PC-9 (cell line): Measurements from ENCODE around the gene MYOC. TPM values are rescaled to one million over a fixed set of nuclear protein-coding genes. Genes with fewer than 3 reads are reported as not detected.

Source experiments
- BruUV-seq: library from RNA; stranded (reverse); fragments of 400-500 nt; replicated peaks from 2 replicates; lab custom pipeline; 2021; lab: Mats Ljungman, UMichigan
- CTCF ChIA-PET: fragments of 300-600 bp; sonication (Branson Sonifier 250); formaldehyde crosslinking; loops from one replicate; lab custom pipeline; 2022; ENCODE audit warnings: antibody characterized with exemption; lab: Charles Lee
- POLR2A ChIA-PET: fragments of 300-600 bp; sonication (Branson Sonifier 250); formaldehyde crosslinking; loops from one replicate; lab custom pipeline; 2022; ENCODE audit warnings: antibody characterized with exemption; ENCODE audit not compliant: unreplicated experiment; lab: Charles Lee
- DNase-seq, 2 experiments: peaks; one replicate each; pipeline versions ENCODE4 v3.0.0 to v3.0.0-alpha.2; 2015 to 2022; ENCODE audit warnings: mixed read lengths in 1 of 2
- H2AFZ ChIP-seq: fragments of 200-600 bp; sonication (generic); 2 replicates; pipeline ENCODE4 v1.8.1; 2017; ENCODE audit warnings: antibody characterized with exemption
- H3F3A ChIP-seq: fragments of 200-600 bp; sonication (generic); 2 replicates; pipeline ENCODE4 v1.8.1; 2017; ENCODE audit warnings: antibody characterized with exemption, mild to moderate bottlenecking, low read depth; ENCODE audit not compliant: insufficient read depth
- H3K27ac ChIP-seq: fragments of 200-600 bp; sonication (generic); 2 replicates; pipeline ENCODE4 v1.6.1; 2016; ENCODE audit warnings: mixed run types
- H3K27me3 ChIP-seq: fragments of 200-600 bp; sonication (generic); 2 replicates; pipeline ENCODE4 v1.6.1; 2016; ENCODE audit warnings: low read depth, mixed run types; ENCODE audit not compliant: insufficient read depth
- H3K36me3 ChIP-seq: fragments of 200-600 bp; sonication (generic); 2 replicates; pipeline ENCODE4 v1.6.1; 2016; ENCODE audit warnings: low read depth, mixed run types
- H3K4me1 ChIP-seq: fragments of 200-600 bp; sonication (generic); replicated peaks from 2 replicates; pipeline ENCODE4 v1.6.1; 2016; ENCODE audit warnings: mixed run types; ENCODE audit not compliant: insufficient read depth
- H3K4me2 ChIP-seq: fragments of 200-600 bp; sonication (generic); 2 replicates; pipeline ENCODE4 v1.6.1; 2017; ENCODE audit warnings: mixed run types
- H3K4me3 ChIP-seq: fragments of 200-600 bp; sonication (generic); 2 replicates; pipeline ENCODE4 v1.6.1; 2016; ENCODE audit warnings: mixed run types
- H3K79me2 ChIP-seq: fragments of 200-600 bp; sonication (generic); 2 replicates; pipeline ENCODE4 v1.6.1; 2017; ENCODE audit warnings: low read depth, mixed run types
- H3K9me2 ChIP-seq: fragments of 200-600 bp; sonication (generic); 2 replicates; pipeline ENCODE4 v1.8.1; 2017; ENCODE audit warnings: mild to moderate bottlenecking; ENCODE audit not compliant: insufficient read depth
- H3K9me3 ChIP-seq: fragments of 200-600 bp; sonication (generic); 2 replicates; pipeline ENCODE4 v1.8.1; 2016; ENCODE audit warnings: low read depth; ENCODE audit not compliant: insufficient read depth
- H4K20me1 ChIP-seq: fragments of 200-600 bp; sonication (generic); 2 replicates; pipeline ENCODE4 v1.8.1; 2017; ENCODE audit not compliant: insufficient read depth
- EZH2 ChIP-seq: fragments of 200-600 bp; sonication (generic); IDR thresholded peaks from 2 replicates; pipeline ENCODE4 v1.8.0; 2017; ENCODE audit warnings: antibody characterized with exemption, low read depth
- intact Hi-C: fragments of 100-400 bp; cut with micrococcal nuclease; formaldehyde crosslinking; loops from one replicate; pipeline ENCODE4 v1.10.0; 2022; ENCODE audit not compliant: unreplicated experiment
- total RNA-seq: library from RNA; stranded (reverse); gene quantifications from 2 replicates; pipeline ENCODE4 v1.2.3, GENCODE V29; 2021
- TF ChIP-seq, protein P1 (sequence below): fragments of 200-600 bp; sonication (generic); conservative IDR thresholded peaks from 2 replicates; pipeline ENCODE4 v1.6.1; 2017; ENCODE audit warnings: mixed run types, antibody characterized with exemption, mild to moderate bottlenecking, moderate library complexity

Gene MYOC
- total RNA-seq, 1 experiment from 2014 or later = not detected

DNA sequence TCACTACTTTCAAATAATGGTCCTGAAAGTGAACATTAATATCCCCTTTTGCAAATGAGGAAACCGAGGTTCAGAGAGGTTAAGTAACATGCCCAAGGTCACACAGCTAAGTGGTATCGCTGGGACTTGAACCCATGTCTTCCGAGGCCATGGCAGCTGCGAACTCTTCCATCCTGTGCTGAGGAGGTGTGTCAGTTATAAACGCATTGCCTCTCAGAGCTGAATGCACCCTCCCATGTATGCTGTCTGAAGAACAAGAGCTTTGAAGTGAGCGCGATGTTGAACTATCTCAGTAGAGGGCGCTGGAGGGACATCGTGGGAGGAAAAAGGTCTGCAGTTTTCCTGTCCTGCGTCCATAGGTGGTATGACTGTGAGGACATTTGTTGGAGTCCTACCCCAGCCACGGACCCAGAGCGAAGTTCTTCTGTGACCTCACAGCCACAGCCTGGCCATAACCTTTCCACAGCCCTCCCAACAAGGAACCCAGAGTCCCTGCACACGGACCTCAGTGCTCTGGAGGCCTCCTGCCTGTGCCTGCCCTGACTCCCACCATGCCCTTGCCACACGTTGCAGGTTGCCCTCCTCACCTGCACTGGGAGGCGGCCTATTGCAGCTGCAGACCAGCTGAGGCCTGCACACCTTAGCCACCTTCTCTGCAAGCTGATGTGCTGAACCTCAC lies 7.5 kb downstream of the MYOC start:
- no peak overlapping the region for H3K27ac ChIP-seq

DNA sequence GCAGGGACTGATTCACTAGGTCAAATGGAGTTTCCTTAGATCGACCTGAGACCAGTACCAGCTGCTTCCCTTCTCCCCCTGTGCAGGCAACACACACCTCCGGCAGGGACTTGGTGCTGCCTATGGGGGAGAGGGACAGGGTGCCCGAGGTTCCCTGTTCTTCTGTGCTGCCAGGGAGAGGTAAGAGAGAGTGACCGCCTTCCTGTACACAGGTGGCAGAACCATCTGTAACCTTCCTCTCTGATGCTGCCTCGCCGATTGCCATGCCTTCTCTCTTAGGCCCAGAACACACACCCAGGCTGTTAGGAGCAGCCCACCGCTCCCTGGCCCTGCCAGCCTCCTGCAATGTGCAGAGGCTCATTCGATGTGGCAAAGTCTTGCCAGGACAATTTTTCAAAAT lies 9.3 kb downstream of the MYOC start:
- H3F3A ChIP-seq = no peaks in the 10 kb centered on the region
- no peak overlapping the region for H3K4me2 ChIP-seq
- ChIA-PET CTCF (no interaction called here), POLR2A (no interaction called here)
- no peak for TF ChIP-seq EZH2
- TF ChIP-seq, protein P1, sequence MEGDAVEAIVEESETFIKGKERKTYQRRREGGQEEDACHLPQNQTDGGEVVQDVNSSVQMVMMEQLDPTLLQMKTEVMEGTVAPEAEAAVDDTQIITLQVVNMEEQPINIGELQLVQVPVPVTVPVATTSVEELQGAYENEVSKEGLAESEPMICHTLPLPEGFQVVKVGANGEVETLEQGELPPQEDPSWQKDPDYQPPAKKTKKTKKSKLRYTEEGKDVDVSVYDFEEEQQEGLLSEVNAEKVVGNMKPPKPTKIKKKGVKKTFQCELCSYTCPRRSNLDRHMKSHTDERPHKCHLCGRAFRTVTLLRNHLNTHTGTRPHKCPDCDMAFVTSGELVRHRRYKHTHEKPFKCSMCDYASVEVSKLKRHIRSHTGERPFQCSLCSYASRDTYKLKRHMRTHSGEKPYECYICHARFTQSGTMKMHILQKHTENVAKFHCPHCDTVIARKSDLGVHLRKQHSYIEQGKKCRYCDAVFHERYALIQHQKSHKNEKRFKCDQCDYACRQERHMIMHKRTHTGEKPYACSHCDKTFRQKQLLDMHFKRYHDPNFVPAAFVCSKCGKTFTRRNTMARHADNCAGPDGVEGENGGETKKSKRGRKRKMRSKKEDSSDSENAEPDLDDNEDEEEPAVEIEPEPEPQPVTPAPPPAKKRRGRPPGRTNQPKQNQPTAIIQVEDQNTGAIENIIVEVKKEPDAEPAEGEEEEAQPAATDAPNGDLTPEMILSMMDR = no peak
- no peaks in the 10 kb centered on the region for H3K27me3 ChIP-seq
- intact Hi-C loops = loop anchor here (10.0 kb wide), 1 partner anchor 772 kb away; no protein-coding TSS in a partner anchor
- H3K79me2 ChIP-seq = no peaks in the 10 kb centered on the region
- H3K9me3 ChIP-seq = no peaks in the 10 kb centered on the region
- H3K27ac ChIP-seq = no peak overlapping the region
- DNase-seq = no peak
- H3K4me3 ChIP-seq = no peak overlapping the region
- no peaks in the 10 kb centered on the region for H4K20me1 ChIP-seq
- no peaks in the 10 kb centered on the region for H3K36me3 ChIP-seq
- H3K9me2 ChIP-seq = no peaks in the 10 kb centered on the region
- BruUV-seq = no TSS peak
- no peak overlapping the region for H2AFZ ChIP-seq
- H3K4me1 ChIP-seq = no peaks in the 10 kb centered on the region

More for the DNA sequence above, 7.5 kb downstream of the MYOC start:
- no peaks in the 10 kb centered on the region for H3K9me2 ChIP-seq
- H3K36me3 ChIP-seq = no peaks in the 10 kb centered on the region
- H4K20me1 ChIP-seq = no peaks in the 10 kb centered on the region
- H3K4me2 ChIP-seq = peak overlapping the region; percentile 63
- no TSS peak for BruUV-seq
- POLR2A ChIA-PET = interaction anchor here (0.6 to 1.0 kb wide), 2 partner anchors 71 to 336 kb away, joined by 5 to 10 read pairs; no protein-coding TSS in a partner anchor
- CTCF ChIA-PET = interaction anchor here (0.5 to 2.3 kb wide), 10 partner anchors 10 to 755 kb away, joined by 3 to 17 read pairs (median 4); no protein-coding TSS in a partner anchor
- no peaks in the 10 kb centered on the region for H3K27me3 ChIP-seq
- intact Hi-C loops = loop anchor here (1.0 to 10.0 kb wide), 6 partner anchors 71 to 770 kb away; partner anchors contain the start of gene METTL13
- H3F3A ChIP-seq = no peaks in the 10 kb centered on the region
- no peaks in the 10 kb centered on the region for H3K4me1 ChIP-seq
- TF ChIP-seq, protein P1 = peak; percentile 86
- TF ChIP-seq EZH2 = no peak
- peak overlapping the region; percentile 78; the same call in 1 of the 2 replicates for H2AFZ ChIP-seq
- no peak overlapping the region for H3K4me3 ChIP-seq
- H3K9me3 ChIP-seq = no peaks in the 10 kb centered on the region
- H3K79me2 ChIP-seq = no peaks in the 10 kb centered on the region
- peak; percentile 70 to 75 for DNase-seq

GRCh38 chr1:171642197-171642596 lies 10.3 kb downstream of the MYOC start:
- intact Hi-C loops = loop anchor here (10.0 kb wide), 1 partner anchor 773 kb away; no protein-coding TSS in a partner anchor
- no peak for DNase-seq
- Histone ChIP-seq H2AFZ (no peak overlapping the region), H3K9me3 (no peaks in the 10 kb centered on the region), H3K4me1 (no peaks in the 10 kb centered on the region), H3K79me2 (no peaks in the 10 kb centered on the region), H4K20me1 (no peaks in the 10 kb centered on the region), H3K27me3 (no peaks in the 10 kb centered on the region), H3K36me3 (no peaks in the 10 kb centered on the region), H3K9me2 (no peaks in the 10 kb centered on the region), H3K27ac (no peak overlapping the region), H3K4me2 (no peak overlapping the region), H3K4me3 (no peak overlapping the region), H3F3A (no peaks in the 10 kb centered on the region)
- ChIA-PET CTCF (no interaction called here), POLR2A (interaction anchor here (0.6 kb wide), 1 partner anchor 94 kb away, joined by 6 read pairs; no protein-coding TSS in a partner anchor)
- BruUV-seq = no TSS peak
- TF ChIP-seq, protein P1 = no peak
- TF ChIP-seq EZH2 = no peak
